HG02840 (cell line): ENCODE results near the gene SLITRK4.

Source experiments
- ATAC-seq: cut with Tn5 transposase; IDR thresholded peaks from one replicate; pipeline ENCODE4 v1.9.1; 2021; ENCODE audit warnings: mild to moderate bottlenecking, moderate library complexity, moderate number of reproducible peaks; ENCODE audit not compliant: unreplicated experiment, low FRiP score

Gene SLITRK4

DNA sequence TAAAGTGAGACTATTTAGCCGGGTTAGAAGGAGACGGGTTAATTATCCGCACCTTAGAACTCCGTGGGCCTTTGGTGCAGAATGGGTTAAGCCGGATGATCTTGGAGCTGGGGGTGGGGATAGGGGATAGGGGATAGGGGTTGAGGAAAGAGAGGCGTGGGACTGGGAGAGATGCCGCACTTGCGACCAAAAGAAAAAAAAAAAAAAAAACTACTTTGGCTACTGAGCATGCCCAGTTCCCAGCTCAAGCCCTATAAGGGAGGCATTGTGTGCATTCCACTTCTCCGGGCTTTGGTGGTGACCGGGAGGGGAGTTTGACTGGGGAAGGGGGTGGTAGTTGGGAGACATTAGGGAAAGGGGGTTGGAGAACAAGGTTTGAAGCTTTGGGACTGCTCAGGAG lies at the start of gene SLITRK4:
SLITRK4 (minus strand) TSS at position 187 of the 400 bp plus-strand sequence. CDS start 4,993 bp downstream, outside the sequence.
- ATAC-seq = no peak

DNA sequence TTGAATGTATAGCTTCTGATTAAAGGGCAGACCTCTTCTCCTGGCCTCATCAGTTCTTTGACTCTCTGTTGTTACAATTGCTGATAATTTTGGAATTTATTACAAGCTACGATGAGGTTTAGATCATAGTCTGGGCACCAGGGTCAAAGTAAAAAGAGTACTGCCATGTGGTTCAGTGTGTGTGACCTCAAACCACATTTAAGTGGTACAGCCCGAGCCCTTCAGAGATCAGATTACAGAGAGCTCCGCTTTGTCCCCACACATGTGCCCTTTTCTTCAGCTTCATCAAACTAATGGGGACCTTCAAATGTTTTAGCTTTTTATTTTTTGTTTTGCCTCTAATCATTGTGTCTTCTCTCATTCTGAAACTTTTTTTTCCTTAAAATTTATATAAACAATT lies 47.6 kb upstream of the SLITRK4 start:
- no peak for ATAC-seq

GRCh38 chrX:143674926-143675325 lies 39.0 kb upstream of the SLITRK4 start:
- ATAC-seq = no peak

DNA sequence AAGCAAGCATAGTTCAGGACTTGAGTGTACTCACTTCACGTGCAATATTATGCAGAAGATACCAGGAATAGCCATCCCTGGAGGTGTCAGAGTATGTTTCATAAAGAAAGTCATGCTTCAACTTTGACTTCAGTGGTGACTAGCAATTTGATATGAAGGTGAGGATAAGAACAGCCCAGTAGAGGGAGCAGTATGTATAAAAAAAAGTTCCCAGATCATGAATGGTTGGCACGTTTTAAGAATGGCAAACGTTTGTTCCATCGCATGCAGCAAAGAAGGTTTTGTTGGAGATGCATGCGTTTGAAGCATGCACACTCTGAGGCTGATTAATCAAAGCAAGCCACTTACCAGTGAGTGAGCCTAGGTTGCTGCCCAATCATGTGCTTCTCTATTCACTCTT lies 33.5 kb upstream of the SLITRK4 start:
- no peak for ATAC-seq

GRCh38 chrX:143664302-143664701 lies 28.4 kb upstream of the SLITRK4 start:
- no peak for ATAC-seq

GRCh38 chrX:143663755-143664154 lies 27.9 kb upstream of the SLITRK4 start:
- no peak for ATAC-seq

GRCh38 chrX:143661286-143661685 lies 25.4 kb upstream of the SLITRK4 start:
- no peak for ATAC-seq

DNA sequence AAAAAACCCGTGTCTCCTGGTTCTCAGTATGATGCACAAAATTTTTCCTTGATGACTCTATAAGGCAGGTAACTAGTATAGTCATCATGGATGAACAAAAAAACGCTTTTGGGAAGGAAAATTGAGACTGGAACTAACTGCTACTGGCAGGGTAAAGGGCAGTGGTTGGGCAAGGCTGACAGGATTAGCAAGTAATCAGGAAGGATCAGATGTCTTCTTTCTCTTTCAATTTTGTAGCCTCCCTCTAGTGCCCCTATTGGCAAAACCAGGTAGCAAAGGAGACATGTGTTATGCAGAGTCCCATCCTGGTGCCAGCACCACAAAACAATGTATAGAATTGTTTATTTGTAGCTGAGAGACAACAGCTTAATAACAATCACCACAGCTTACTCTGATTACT lies 12.8 kb upstream of the SLITRK4 start:
- no peak for ATAC-seq

- no peak for ATAC-seq
Measured at GRCh38 chrX:143642426-143642825, 6.5 kb upstream of the SLITRK4 start.

GRCh38 chrX:143636831-143637230 lies 930 bp upstream of the SLITRK4 start:
- no peak for ATAC-seq

- no peak for ATAC-seq
Measured at GRCh38 chrX:143634663-143635455, 1.0 kb downstream of the SLITRK4 start.

- no peak for ATAC-seq
Measured at GRCh38 chrX:143634309-143634662, 1.6 kb downstream of the SLITRK4 start.

DNA sequence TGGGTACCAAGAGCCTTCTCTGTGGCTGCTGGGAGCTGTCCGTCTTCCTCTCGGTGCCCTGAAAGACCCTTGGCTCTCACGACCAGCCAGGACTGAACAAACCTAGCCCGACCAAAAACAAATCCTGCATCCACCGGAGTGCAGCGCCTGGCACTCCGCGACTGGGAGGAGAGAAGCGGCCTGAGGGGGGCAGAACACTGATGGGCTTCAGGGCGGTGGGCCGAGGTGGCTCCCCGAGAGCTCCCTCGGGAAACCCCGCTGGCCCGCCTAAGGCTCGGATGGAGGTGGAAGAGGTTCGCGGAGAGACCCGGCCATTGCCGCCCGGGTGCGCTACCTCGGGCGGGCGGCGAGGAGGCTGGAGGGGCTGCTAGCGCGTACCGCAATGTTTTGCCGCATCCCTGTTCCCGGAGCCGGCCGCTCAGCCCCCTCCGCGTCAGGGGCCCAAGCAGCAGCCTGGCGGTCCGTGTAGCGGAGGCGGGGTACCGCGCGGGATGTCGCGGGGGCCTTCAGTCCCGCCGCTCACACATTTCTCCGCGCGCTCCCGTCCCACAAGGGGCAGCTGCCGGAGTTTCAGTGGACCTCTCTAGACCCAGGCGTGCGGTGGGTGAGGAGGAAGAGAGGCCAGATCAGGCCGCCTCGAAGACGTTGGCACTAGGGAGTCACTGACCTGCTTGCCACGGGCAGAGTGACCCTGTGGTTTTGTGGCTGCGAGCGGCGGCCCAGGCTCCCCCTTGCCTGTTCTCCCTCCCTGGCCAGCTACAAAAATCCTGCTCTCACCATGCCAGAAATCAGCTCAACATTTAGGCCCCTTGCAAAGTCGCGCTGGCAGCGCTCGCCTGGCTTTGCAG lies 2.2 kb downstream of the SLITRK4 start:
- no peak for ATAC-seq

- ATAC-seq = no peak
Measured at GRCh38 chrX:143632625-143633410, 3.1 kb downstream of the SLITRK4 start.

DNA sequence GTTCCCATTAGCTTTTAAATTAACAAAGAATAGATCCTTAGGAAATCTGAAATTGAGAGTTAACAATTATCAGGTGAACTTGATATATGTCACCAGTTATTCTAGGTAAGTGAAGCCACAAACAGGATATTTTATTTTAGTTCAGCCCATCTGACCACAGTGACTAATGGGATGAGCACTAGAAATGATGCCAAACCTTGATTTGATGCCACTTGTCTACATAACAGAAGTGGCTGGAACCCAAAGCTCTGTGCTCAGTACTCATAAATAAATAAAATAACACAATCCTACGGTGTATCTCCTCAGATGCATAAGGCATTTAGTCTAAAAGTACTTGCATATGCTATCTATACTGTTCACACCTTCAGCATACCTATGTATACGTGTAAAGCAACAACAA lies 12.2 kb downstream of the SLITRK4 start:
- ATAC-seq = no peak

DNA sequence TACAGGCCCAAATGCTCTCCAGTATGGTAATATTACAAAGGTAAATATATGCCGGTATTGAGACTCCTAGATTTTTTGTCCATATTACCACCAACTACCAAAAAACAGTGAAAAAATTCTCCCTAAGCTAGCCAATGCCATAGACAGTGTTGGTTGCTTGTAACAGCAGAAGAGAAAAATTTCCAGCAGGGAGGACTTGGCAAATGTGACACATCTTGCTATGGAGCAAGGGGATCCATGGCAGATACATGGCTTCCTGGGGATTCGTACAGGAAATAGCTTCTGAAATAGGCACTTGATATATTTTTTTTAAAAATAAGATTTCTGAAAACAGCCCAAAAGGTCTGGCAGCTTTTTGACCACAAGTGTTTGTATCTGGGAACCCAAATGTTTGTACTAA lies 14.6 kb downstream of the SLITRK4 start:
- no peak for ATAC-seq

GRCh38 chrX:143615851-143616250 lies 20.1 kb downstream of the SLITRK4 start:
- no peak for ATAC-seq

GRCh38 chrX:143601809-143602208 lies 34.1 kb downstream of the SLITRK4 start:
- ATAC-seq = no peak

DNA sequence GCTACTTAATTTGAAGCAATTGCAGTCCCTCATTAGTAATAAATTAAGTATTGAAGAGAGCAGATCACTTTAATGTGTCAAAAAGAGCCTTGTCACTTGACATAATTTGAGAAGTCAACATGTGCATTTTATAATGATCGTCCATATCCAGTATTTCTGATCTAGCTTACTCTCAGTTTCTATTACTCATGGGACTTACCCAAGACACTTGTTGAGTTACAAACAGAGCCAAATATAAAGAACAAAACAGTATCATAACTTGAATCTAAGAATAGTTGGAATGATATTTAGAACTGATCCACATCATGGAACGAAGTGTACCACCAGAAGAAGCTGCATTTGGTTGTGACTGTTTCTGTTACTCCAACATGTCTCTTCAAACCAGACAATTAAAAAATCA lies 54.7 kb downstream of the SLITRK4 start:
- ATAC-seq = no peak

GRCh38 chrX:143580266-143580665 lies 55.6 kb downstream of the SLITRK4 start:
- ATAC-seq = no peak
